H9 (cell line): ENCODE data around the gene BBS10. TPM values are rescaled to one million over a fixed set of nuclear protein-coding genes. Genes with fewer than 3 reads are reported as not detected.

Experiments
- DNase-seq: peaks from one replicate; pipeline ENCODE4 v3.0.0-alpha.2; 2017
- H2AFZ ChIP-seq: one replicate; pipeline ENCODE4 v1.6.1; 2013; ENCODE audit warnings: mild to moderate bottlenecking, low read length, control low read depth, moderate library complexity
- H2AK5ac ChIP-seq: 2 replicates; pipeline ENCODE4 v1.6.1; 2013; ENCODE audit warnings: low read length, control low read depth, mixed read lengths; ENCODE audit not compliant: insufficient read length
- H2BK120ac ChIP-seq: one replicate; pipeline ENCODE4 v1.6.1; 2013; ENCODE audit warnings: low read depth, mild to moderate bottlenecking, low read length, control low read depth, inconsistent platforms; ENCODE audit not compliant: poor library complexity, severe bottlenecking
- H2BK12ac ChIP-seq: 2 replicates; pipeline ENCODE4 v1.6.1; 2013; ENCODE audit warnings: low read length, control low read depth, mixed read lengths, low read depth; ENCODE audit not compliant: insufficient read length
- H2BK15ac ChIP-seq: 2 replicates; pipeline ENCODE4 v1.6.1; 2013; ENCODE audit warnings: low read depth, low read length, control low read depth
- H2BK20ac ChIP-seq: one replicate; pipeline ENCODE4 v1.6.1; 2013; ENCODE audit warnings: low read depth, mild to moderate bottlenecking, low read length, control low read depth, inconsistent platforms; ENCODE audit not compliant: poor library complexity, severe bottlenecking
- H2BK5ac ChIP-seq: 2 replicates; pipeline ENCODE4 v1.6.1; 2013; ENCODE audit warnings: low read length, control low read depth, mixed read lengths; ENCODE audit not compliant: insufficient read length
- H3K14ac ChIP-seq: 2 replicates; pipeline ENCODE4 v1.6.1; 2013; ENCODE audit warnings: low read length, control low read depth; ENCODE audit not compliant: insufficient read depth
- H3K18ac ChIP-seq: 2 replicates; pipeline ENCODE4 v1.6.1; 2013; ENCODE audit warnings: low read depth, mild to moderate bottlenecking, mixed read lengths, low read length, control low read depth; ENCODE audit not compliant: insufficient read length
- H3K23ac ChIP-seq: 2 replicates; pipeline ENCODE4 v1.6.1; 2013; ENCODE audit warnings: low read length, control low read depth, mixed read lengths, low read depth; ENCODE audit not compliant: insufficient read length
- H3K23me2 ChIP-seq: 2 replicates; pipeline ENCODE4 v1.6.1; 2013; ENCODE audit warnings: low read depth, mild to moderate bottlenecking, mixed read lengths, low read length, control low read depth; ENCODE audit not compliant: insufficient read length, poor library complexity, severe bottlenecking
- H3K27ac ChIP-seq: 2 replicates; pipeline ENCODE4 v1.5.1; 2013; ENCODE audit warnings: low read length, control low read depth, mixed read lengths, low read depth; ENCODE audit not compliant: insufficient read length
- H3K27me3 ChIP-seq: 2 replicates; pipeline ENCODE4 v1.6.1; 2013; ENCODE audit warnings: low read length, control low read depth, inconsistent platforms; ENCODE audit not compliant: insufficient read depth
- H3K4ac ChIP-seq: 2 replicates; pipeline ENCODE4 v1.6.1; 2013; ENCODE audit warnings: low read depth, mild to moderate bottlenecking, control low read depth, inconsistent platforms, low read length, moderate library complexity
- H3K4me1 ChIP-seq: 2 replicates; pipeline ENCODE4 v1.6.1; 2013; ENCODE audit warnings: low read length, control low read depth, inconsistent platforms; ENCODE audit not compliant: insufficient read depth
- H3K4me2 ChIP-seq: 2 replicates; pipeline ENCODE4 v1.6.1; 2013; ENCODE audit warnings: low read length, control low read depth, mixed read lengths; ENCODE audit not compliant: insufficient read length, insufficient read depth
- H3K56ac ChIP-seq: 2 replicates; pipeline ENCODE4 v1.6.1; 2013; ENCODE audit warnings: low read depth, mild to moderate bottlenecking, mixed read lengths, low read length, control low read depth; ENCODE audit not compliant: insufficient read length
- H3K79me1 ChIP-seq: 2 replicates; pipeline ENCODE4 v1.6.1; 2013; ENCODE audit warnings: low read depth, mild to moderate bottlenecking, moderate library complexity, low read length, control low read depth, inconsistent platforms; ENCODE audit not compliant: insufficient read depth, poor library complexity, severe bottlenecking
- H3K79me2 ChIP-seq: 2 replicates; pipeline ENCODE4 v1.6.1; 2013; ENCODE audit warnings: low read length, control low read depth, inconsistent platforms; ENCODE audit not compliant: insufficient read depth
- H3K9ac ChIP-seq: 2 replicates; pipeline ENCODE4 v1.6.1; 2013; ENCODE audit warnings: low read length, control low read depth, mixed read lengths; ENCODE audit not compliant: insufficient read length; ENCODE audit errors: extremely low read depth
- H3K9me3 ChIP-seq: one replicate; pipeline ENCODE4 v1.6.1; 2013; ENCODE audit warnings: low read depth, low read length, inconsistent platforms; ENCODE audit not compliant: control insufficient read depth
- H3T11ph ChIP-seq: one replicate; pipeline ENCODE4 v1.6.1; 2013; ENCODE audit warnings: mild to moderate bottlenecking, low read length, control low read depth, inconsistent platforms
- H4K20me1 ChIP-seq: one replicate; pipeline ENCODE4 v1.6.1; 2013; ENCODE audit not compliant: control insufficient read depth, insufficient read length, insufficient read depth
- H4K5ac ChIP-seq: 2 replicates; pipeline ENCODE4 v1.6.1; 2013; ENCODE audit warnings: low read depth, mild to moderate bottlenecking, mixed read lengths, low read length, control low read depth; ENCODE audit not compliant: insufficient read length
- H4K8ac ChIP-seq: replicated peaks from 2 replicates; pipeline ENCODE4 v1.6.1; 2013; ENCODE audit warnings: low read length, control low read depth, mixed read lengths, low read depth; ENCODE audit not compliant: insufficient read length
- H4K91ac ChIP-seq: 2 replicates; pipeline ENCODE4 v1.6.1; 2013; ENCODE audit warnings: low read depth, mild to moderate bottlenecking, moderate library complexity, mixed read lengths, low read length, control low read depth; ENCODE audit not compliant: insufficient read length
- H3K27ac Mint-ChIP-seq, 3 experiments: 2 replicates in 2 of 3; 3 replicates in 1 of 3; pipeline ENCODE4 v1.8.0; 2020 to 2021; ENCODE audit warnings: mixed read lengths in 3 of 3, mild to moderate bottlenecking in 1 of 3, moderate library complexity in 1 of 3
- H3K27me3 Mint-ChIP-seq: 2 replicates; pipeline ENCODE4 v1.8.0; 2021; ENCODE audit warnings: low read depth, mild to moderate bottlenecking, moderate library complexity, mixed read lengths
- H3K36me3 Mint-ChIP-seq, 3 experiments: 2 replicates in 2 of 3; 3 replicates in 1 of 3; pipeline ENCODE4 v1.8.0; 2020 to 2021; ENCODE audit warnings: low read depth in 3 of 3, mixed read lengths in 3 of 3; ENCODE audit not compliant: insufficient read depth in 1 of 3
- H3K4me1 Mint-ChIP-seq, 2 experiments: 2 replicates each; pipeline ENCODE4 v1.8.0; 2020; ENCODE audit warnings: mixed read lengths in 2 of 2
- H3K4me3 Mint-ChIP-seq, 2 experiments: 2 replicates in 1 of 2; 3 replicates in 1 of 2; pipeline ENCODE4 v1.8.0; 2020 to 2021; ENCODE audit warnings: mild to moderate bottlenecking in 2 of 2, mixed read lengths in 2 of 2, moderate library complexity in 1 of 2
- H3K9me3 Mint-ChIP-seq, 2 experiments: 2 replicates in 1 of 2; 3 replicates in 1 of 2; pipeline ENCODE4 v1.8.0; 2020; ENCODE audit warnings: mild to moderate bottlenecking in 2 of 2, mixed read lengths in 2 of 2, moderate library complexity in 1 of 2
- CTCF ChIP-seq: fragments of 200-600 bp; sonication (generic); conservative IDR thresholded peaks from 3 replicates; pipeline ENCODE4 v1.8.0; 2021; ENCODE audit warnings: antibody characterized with exemption, mild to moderate bottlenecking
- WGBS: extraction: QIAGEN DNeasy Blood & Tissue Kit; methylation state at CpG from one replicate; pipeline ENCODE4 v1.1.7; 2013; ENCODE audit warnings: missing lambda C conversion rate, low lambda C conversion rate, mixed read lengths; ENCODE audit not compliant: insufficient read length; ENCODE audit errors: extremely low coverage; 5-methylcytosine and 5-hydroxymethylcytosine counted together
- total RNA-seq: library from RNA; stranded (reverse); gene quantifications from 2 replicates; pipeline ENCODE4 v1.2.1, GENCODE V29; 2021

BBS10 gene
- total RNA-seq, 1 experiment from 2014 or later: 6.6 TPM

GRCh38 chr12:76346798-76347420 is 1.3 kb downstream of the BBS10 start:
- Histone ChIP-seq H3K79me1 (no peaks in the 10 kb centered on the region), H3K27me3 (no peaks in the 10 kb centered on the region), H3K9me3 (no peaks in the 10 kb centered on the region), H2BK15ac (no peak overlapping the region), H2BK120ac (no peak overlapping the region), H2BK12ac (no peak overlapping the region), H4K20me1 (no peaks in the 10 kb centered on the region), H2AFZ (no peak overlapping the region), H3K79me2 (peaks cover 4% of the 10 kb centered on the region; the same call in 1 of the 2 replicates), H3K4me2 (peak overlapping the region; percentile 60), H4K5ac (no peak overlapping the region), H3T11ph (no peak overlapping the region), H3K23ac (no peak overlapping the region), H3K4ac (no peak overlapping the region), H3K9ac (no peak overlapping the region), H3K14ac (no peak overlapping the region), H3K23me2 (peaks cover 3% of the 10 kb centered on the region), H3K18ac (no peak overlapping the region), H3K56ac (no peak overlapping the region), H2AK5ac (no peak overlapping the region), H3K27ac (no peak overlapping the region), H4K8ac (no peak overlapping the region), H2BK5ac (no peak overlapping the region), H3K4me1 (peaks cover 4% of the 10 kb centered on the region; the same call in 1 of the 2 replicates), H2BK20ac (no peak overlapping the region), H4K91ac (no peak overlapping the region)
- TF ChIP-seq CTCF: peak; percentile 32; the same call in 2 of the 3 replicates
- peaks cover 15 to 19% of the 10 kb centered on the region in 2 experiments for H3K4me1 Mint-ChIP-seq
- no peaks in the 10 kb centered on the region; a peak in 1 of 7 replicates for H3K36me3 Mint-ChIP-seq
- no peak for DNase-seq
- H3K9me3 Mint-ChIP-seq: no peaks in the 10 kb centered on the region
- no peak overlapping the region for H3K27ac Mint-ChIP-seq
- peak overlapping the region; percentile 94 to 95 for H3K4me3 Mint-ChIP-seq
- no peaks in the 10 kb centered on the region for H3K27me3 Mint-ChIP-seq
- no CpG with 5 or more reads among the region's 4 CpGs for WGBS
